Panc1 (cell line): ENCODE results near the gene MTOR.

ENCODE experiments used
- CTCF ChIP-seq: fragments of 450-650 bp; IDR thresholded peaks from 2 replicates; pipeline ENCODE4 v1.5.1; 2017; ENCODE audit warnings: mild to moderate bottlenecking
- POLR2AphosphoS5 ChIP-seq: IDR thresholded peaks from 2 replicates; pipeline ENCODE4 v1.6.1; 2012; ENCODE audit warnings: mild to moderate bottlenecking, low read depth, low read length, moderate library complexity
- REST ChIP-seq, 2 experiments: IDR thresholded peaks; 2 replicates each; pipeline ENCODE4 v1.6.1; 2011 to 2012; ENCODE audit warnings: low read depth in 2 of 2, control low read depth in 1 of 2, low read length in 1 of 2, mild to moderate bottlenecking in 1 of 2, moderate library complexity in 1 of 2; ENCODE audit not compliant: insufficient read depth in 1 of 2

GRCh38 chr1:11138952-11139351, 123.4 kb downstream of the MTOR start:
- TF ChIP-seq CTCF (no peak), REST (IDR thresholded peaks at IDR 0.05; ENCODE audit: insufficient read depth in 1 of 2, low read depth in 2 of 2, low read length in 1 of 2) (no peak), POLR2AphosphoS5 (no peak)
